K562 (cell line): Measurements from ENCODE around the gene ATP8B2. TPM values are rescaled to one million over a fixed set of nuclear protein-coding genes. Genes with fewer than 3 reads are reported as not detected.

ENCODE experiments used
- ATF3 ChIP-seq, 2 experiments: fragments of 450-650 bp in 1 of 2; sonication (generic) in 1 of 2; formaldehyde crosslinking in 1 of 2; IDR thresholded peaks in 1 of 2; conservative IDR thresholded peaks in 1 of 2; 2 replicates each; pipeline versions ENCODE4 v1.6.1 to v1.8.1; 2016 to 2023; ENCODE audit warnings: mild to moderate bottlenecking in 2 of 2, moderate library complexity in 2 of 2, inconsistent platforms in 1 of 2, missing genetic modification reagents in 1 of 2
- CCNT2 ChIP-seq: IDR thresholded peaks from 2 replicates; pipeline ENCODE4 v1.6.1; 2011; ENCODE audit warnings: borderline replicate concordance, low read depth, mild to moderate bottlenecking, moderate library complexity, mixed read lengths, low read length; ENCODE audit not compliant: insufficient read length; ENCODE audit errors: extremely low read depth
- CHCHD3 ChIP-seq: fragments of 250-450 bp; sonication (Bioruptor Pico); IDR thresholded peaks from 2 replicates; pipeline ENCODE4 v2.1.2; 2022; ENCODE audit warnings: mild to moderate bottlenecking
- CHD4 ChIP-seq: fragments of 200-600 bp; sonication (generic); IDR thresholded peaks from 3 replicates; pipeline ENCODE4 v1.6.1; 2012; ENCODE audit warnings: low read depth, mild to moderate bottlenecking, mixed read lengths, low read length, inconsistent platforms; ENCODE audit not compliant: insufficient read depth, insufficient replicate concordance, poor library complexity, severe bottlenecking
- CREB1 ChIP-seq, 2 experiments: sonication (generic) in 1 of 2; formaldehyde crosslinking in 1 of 2; IDR thresholded peaks; 2 replicates each; pipeline versions ENCODE4 v1.6.1 to v1.8.0; 2012 to 2022; ENCODE audit warnings: inconsistent platforms in 1 of 2, mild to moderate bottlenecking in 1 of 2, missing genetic modification reagents in 1 of 2, moderate library complexity in 1 of 2
- CREM ChIP-seq: IDR thresholded peaks from 2 replicates; pipeline ENCODE4 v1.6.1; 2014; ENCODE audit warnings: antibody characterized with exemption, low read depth
- EGR1 ChIP-seq: fragments of 450-650 bp; conservative IDR thresholded peaks from 2 replicates; pipeline ENCODE4 v1.6.1; 2017; ENCODE audit warnings: mild to moderate bottlenecking
- ELF1 ChIP-seq: fragments of 200-800 bp; sonication (Bioruptor generic); IDR thresholded peaks from 2 replicates; pipeline ENCODE4 v1.6.1; 2016; ENCODE audit warnings: missing genetic modification characterization, missing compliant biosample characterization
- ERF ChIP-seq: fragments of 450-650 bp; formaldehyde crosslinking; IDR thresholded peaks from 2 replicates; pipeline ENCODE4 v1.4.0; 2020; ENCODE audit warnings: mild to moderate bottlenecking, mixed read lengths
- ESRRB ChIP-seq: fragments of 250-450 bp; sonication (Bioruptor Pico); IDR thresholded peaks from 2 replicates; pipeline ENCODE4 v1.5.0; 2020; ENCODE audit warnings: mild to moderate bottlenecking, moderate library complexity, borderline replicate concordance
- EZH2 ChIP-seq: IDR thresholded peaks from 2 replicates; pipeline ENCODE4 v1.6.1; 2012; ENCODE audit warnings: low read depth, mild to moderate bottlenecking, inconsistent platforms, low read length, borderline replicate concordance
- FOS ChIP-seq: IDR thresholded peaks from 3 replicates; pipeline ENCODE4 v1.6.1; 2011; ENCODE audit not compliant: insufficient read length; ENCODE audit errors: extremely low read depth
- GATAD2A ChIP-seq: fragments of 450-650 bp; IDR thresholded peaks from 2 replicates; pipeline ENCODE4 v1.6.1; 2017
- KDM1A ChIP-seq, 2 experiments: fragments of 450-650 bp; IDR thresholded peaks; 2 replicates each; pipeline ENCODE4 v1.6.1; 2016; ENCODE audit warnings: mild to moderate bottlenecking in 2 of 2
- MYNN ChIP-seq, 2 experiments: sonication (generic); formaldehyde crosslinking in 1 of 2; IDR thresholded peaks; 2 replicates each; pipeline versions ENCODE4 v1.5.0 to v1.6.1; 2016 to 2020; ENCODE audit warnings: antibody characterized with exemption in 1 of 2, missing genetic modification reagents in 1 of 2
- NFRKB ChIP-seq: fragments of 450-650 bp; IDR thresholded peaks from 2 replicates; pipeline ENCODE4 v1.6.1; 2016; ENCODE audit warnings: low read depth
- POLR2AphosphoS5 ChIP-seq: IDR thresholded peaks from 2 replicates; pipeline ENCODE4 v1.6.1; 2011; ENCODE audit warnings: mild to moderate bottlenecking, low read depth, low read length, moderate library complexity; ENCODE audit not compliant: control insufficient read depth, insufficient read depth
- STAG1 ChIP-seq: sonication (generic); formaldehyde crosslinking; IDR thresholded peaks from 2 replicates; pipeline ENCODE4 v1.5.0; 2020; ENCODE audit warnings: missing genetic modification reagents, borderline replicate concordance
- TAF1 ChIP-seq: IDR thresholded peaks from 2 replicates; pipeline ENCODE4 v1.6.1; 2011; ENCODE audit warnings: mild to moderate bottlenecking, low read length, moderate library complexity; ENCODE audit not compliant: insufficient read depth, control insufficient read depth, severe bottlenecking; ENCODE audit errors: extremely low read depth
- TBL1XR1 ChIP-seq, 2 experiments: IDR thresholded peaks; 2 replicates each; pipeline ENCODE4 v1.6.1; 2012; ENCODE audit warnings: improper control_type of control experiment in 2 of 2, low read length in 2 of 2, mild to moderate bottlenecking in 1 of 2
- TCF3 ChIP-seq: sonication (generic); formaldehyde crosslinking; IDR thresholded peaks from 2 replicates; pipeline ENCODE4 v1.4.0; 2020; ENCODE audit warnings: mild to moderate bottlenecking, missing genetic modification reagents
- TCF7 ChIP-seq: sonication (generic); IDR thresholded peaks from 2 replicates; pipeline ENCODE4 v1.6.1; 2016; ENCODE audit warnings: antibody characterized with exemption, borderline replicate concordance
- TRIM28 ChIP-seq: fragments of 450-650 bp; IDR thresholded peaks from 2 replicates; pipeline ENCODE4 v1.6.1; 2017
- YBX1 ChIP-seq: fragments of 450-650 bp; IDR thresholded peaks from 2 replicates; pipeline ENCODE4 v1.7.1; 2016; ENCODE audit warnings: mild to moderate bottlenecking
- ZNF282 ChIP-seq: sonication (generic); formaldehyde crosslinking; IDR thresholded peaks from 2 replicates; pipeline ENCODE4 v1.8.1; 2023; ENCODE audit warnings: missing genetic modification reagents
- ZNF445 ChIP-seq: fragments of 250-450 bp; sonication (Bioruptor Pico); IDR thresholded peaks from 2 replicates; pipeline ENCODE4 v1.4.0; 2020; ENCODE audit warnings: low read depth, mild to moderate bottlenecking, moderate library complexity
- ZNF511 ChIP-seq: sonication (generic); formaldehyde crosslinking; IDR thresholded peaks from 2 replicates; pipeline ENCODE4 v1.8.0; 2022; ENCODE audit warnings: mild to moderate bottlenecking, missing genetic modification reagents
- ZNF699 ChIP-seq: fragments of 250-450 bp; sonication (Bioruptor Pico); IDR thresholded peaks from 2 replicates; pipeline ENCODE4 v1.8.0; 2021; ENCODE audit warnings: mild to moderate bottlenecking, moderate library complexity; ENCODE audit not compliant: insufficient replicate concordance
- polyA plus RNA-seq, 8 experiments: library from polyadenylated mRNA; depleted of rRNA in 4 of 8; stranded (reverse) in 5 of 8; unstranded in 3 of 8; fragments of >200 nt; fragmentation: Nextera tagmentation in 2 of 8; fragmentation: Illumina TruSeq in 1 of 8; extraction: Ambion mirVana in 2 of 8; extraction: Trizol in 1 of 8; gene quantifications; 2 replicates each; pipeline versions ENCODE4 v1.2.1 to v1.2.3, GENCODE V29; 2011 to 2014; ENCODE audit warnings: inconsistent platforms in 1 of 8, missing spikeins in 1 of 8
- total RNA-seq, 7 experiments: library from RNA; depleted of rRNA in 6 of 7; stranded (reverse); fragments of >200 nt in 6 of 7; fragmentation: Illumina TruSeq in 2 of 7; extraction: Trizol in 2 of 7; gene quantifications; 2 replicates each; pipeline versions ENCODE4 v1.2.1 to v1.2.3, GENCODE V29; 2011 to 2021; ENCODE audit warnings: low replicate concordance in 1 of 7
- TF ChIP-seq, protein P1 (sequence below), 2 experiments: fragments of 250-450 bp in 1 of 2; fragments of 450-650 bp in 1 of 2; sonication (Bioruptor Pico) in 1 of 2; IDR thresholded peaks; 2 replicates each; pipeline versions ENCODE4 v1.6.1 to v1.8.0; 2016 to 2021; ENCODE audit warnings: mild to moderate bottlenecking in 2 of 2, moderate library complexity in 2 of 2, missing compliant biosample characterization in 1 of 2, missing genetic modification characterization in 1 of 2

The ATP8B2 gene
- total and polyA plus RNA-seq, 9 of the 15 experiments (the other 6 are each of a cell fraction or from before 2014, with no cell fraction given): 0.27 to 33.2 (median 18.4) TPM

GRCh38 chr1:154313066-154313356 is 12.3 kb upstream of the ATP8B2 start (continued):
- no peak for TF ChIP-seq ZNF511 (CRISPR knock-in tag)
- no peak for TF ChIP-seq TRIM28
- 0 out of 2 replicates have a peak, but pooled peaks have one; percentile 8 for TF ChIP-seq GATAD2A
- TF ChIP-seq ZNF699 (CRISPR knock-in tag): no peak
- TF ChIP-seq ESRRB: no peak
- TF ChIP-seq KDM1A (IDR thresholded peaks at IDR 0.05): peak; percentile 53 to 75
- TF ChIP-seq ERF: no peak
- peak; percentile 80 for TF ChIP-seq EGR1
- no peak for TF ChIP-seq STAG1
- TF ChIP-seq TCF7: no peak
- peak; percentile 78 for TF ChIP-seq CCNT2
- no peak for TF ChIP-seq EZH2
- peak; percentile 51 for TF ChIP-seq FOS
- peak; percentile 70; the same call in 1 of the 2 replicates for TF ChIP-seq CREM
- TF ChIP-seq TAF1: no peak
- TF ChIP-seq TBL1XR1 (IDR thresholded peaks at IDR 0.05; ENCODE audit: low read length in 2 of 2): peak in 1 of 2 experiments; percentile 46; a peak in 1 of 4 replicates
- peak; percentile 56; the same call in 1 of the 2 replicates for TF ChIP-seq MYNN (IDR thresholded peaks at IDR 0.05)
- TF ChIP-seq MYNN (CRISPR knock-in tag; IDR thresholded peaks at IDR 0.05): no peak
- peak; percentile 79 for TF ChIP-seq TCF3 (CRISPR knock-in tag)
- no peak for TF ChIP-seq ZNF445 (CRISPR knock-in tag)
- TF ChIP-seq, protein P1, sequence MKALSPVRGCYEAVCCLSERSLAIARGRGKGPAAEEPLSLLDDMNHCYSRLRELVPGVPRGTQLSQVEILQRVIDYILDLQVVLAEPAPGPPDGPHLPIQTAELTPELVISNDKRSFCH (CRISPR knock-in tag; IDR thresholded peaks at IDR 0.05): no peak
- TF ChIP-seq, protein P1 (tag; IDR thresholded peaks at IDR 0.05): no peak
- TF ChIP-seq YBX1: no peak
- no peak for TF ChIP-seq ELF1 (tag)
- no peak for TF ChIP-seq CHCHD3 (CRISPR knock-in tag)
- TF ChIP-seq ZNF282 (CRISPR knock-in tag): no peak
- TF ChIP-seq ATF3 (IDR thresholded peaks at IDR 0.05): peak; percentile 76
- TF ChIP-seq ATF3 (CRISPR knock-in tag; conservative IDR thresholded peaks at IDR 0.05): no peak
- 0 out of 2 replicates have a peak, but pooled peaks have one; percentile 18 for TF ChIP-seq CREB1 (IDR thresholded peaks at IDR 0.05)
- TF ChIP-seq CREB1 (CRISPR knock-in tag; IDR thresholded peaks at IDR 0.05): no peak
- no peak for TF ChIP-seq NFRKB
- TF ChIP-seq POLR2AphosphoS5: 0 out of 2 replicates have a peak, but pooled peaks have one; percentile 23
- no peak for TF ChIP-seq CHD4
